ENCODE results near the gene UACA.

DNA sequence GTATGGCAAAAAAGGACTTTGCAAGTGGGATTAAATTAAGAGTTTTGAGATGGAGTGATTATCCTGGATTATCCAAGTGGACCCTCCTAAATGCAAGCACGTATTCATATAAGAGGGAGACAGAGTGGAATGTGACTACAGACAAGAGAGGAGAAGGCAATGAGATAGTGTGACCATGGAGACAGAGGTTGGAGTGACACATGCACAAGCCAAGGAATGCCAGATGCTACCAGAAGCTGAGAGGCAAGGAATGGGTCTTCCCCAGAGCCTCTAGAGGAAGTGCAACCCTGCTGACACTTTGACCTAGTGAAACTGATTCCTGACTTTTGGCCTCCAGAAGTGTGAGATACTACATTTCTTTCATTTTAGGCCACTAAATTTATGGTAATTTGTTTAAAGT, 117.2 kb downstream of the UACA start:
- TF ChIP-seq EZH2 (IDR thresholded peaks at IDR 0.05; ENCODE audit: insufficient read depth, poor library complexity, severe bottlenecking) (no peak), EZH2phosphoT487 (IDR thresholded peaks at IDR 0.05; ENCODE audit: insufficient read depth, low read depth) (no peak)

Data from GM23248 (cell line).